NT2/D1 (cell line): ENCODE data around the gene URB2.
A peak's percentile ranks its signal among the peaks of the same experiment; 100 is the strongest.

Experiments used
- DNase-seq: peaks from one replicate; pipeline ENCODE4 v3.0.0-alpha.2; 2011; ENCODE audit warnings: low read depth, low spot score
- H3K27me3 ChIP-seq: 2 replicates; pipeline ENCODE4 v1.6.0; 2011; ENCODE audit warnings: mild to moderate bottlenecking; ENCODE audit not compliant: insufficient read length, insufficient read depth
- H3K36me3 ChIP-seq: 2 replicates; pipeline ENCODE4 v1.6.1; 2011; ENCODE audit warnings: mild to moderate bottlenecking, low read length, mixed read lengths; ENCODE audit not compliant: insufficient read depth, insufficient read length
- H3K4me1 ChIP-seq: 2 replicates; pipeline ENCODE4 v1.5.1; 2011; ENCODE audit not compliant: insufficient read depth, insufficient read length
- H3K4me3 ChIP-seq: 2 replicates; pipeline ENCODE4 v1.5.1; 2011; ENCODE audit warnings: low read depth; ENCODE audit not compliant: insufficient read length
- H3K9ac ChIP-seq: 2 replicates; pipeline ENCODE4 v1.6.0; 2011; ENCODE audit warnings: low read depth; ENCODE audit not compliant: insufficient read length
- H3K9me3 ChIP-seq: 2 replicates; pipeline ENCODE4 v1.5.1; 2011; ENCODE audit warnings: mild to moderate bottlenecking, low read length; ENCODE audit not compliant: insufficient read depth
- SUZ12 ChIP-seq: IDR thresholded peaks from 2 replicates; pipeline ENCODE4 v1.6.1; 2011; ENCODE audit not compliant: insufficient read length, insufficient read depth; ENCODE audit errors: extremely low read depth
- YY1 ChIP-seq: IDR thresholded peaks from 2 replicates; pipeline ENCODE4 v1.6.1; 2011; ENCODE audit not compliant: insufficient read length, insufficient read depth
- ZNF274 ChIP-seq: IDR thresholded peaks from 2 replicates; pipeline ENCODE4 v1.6.1; 2011; ENCODE audit warnings: mild to moderate bottlenecking, low read depth, low read length

The URB2 gene

DNA sequence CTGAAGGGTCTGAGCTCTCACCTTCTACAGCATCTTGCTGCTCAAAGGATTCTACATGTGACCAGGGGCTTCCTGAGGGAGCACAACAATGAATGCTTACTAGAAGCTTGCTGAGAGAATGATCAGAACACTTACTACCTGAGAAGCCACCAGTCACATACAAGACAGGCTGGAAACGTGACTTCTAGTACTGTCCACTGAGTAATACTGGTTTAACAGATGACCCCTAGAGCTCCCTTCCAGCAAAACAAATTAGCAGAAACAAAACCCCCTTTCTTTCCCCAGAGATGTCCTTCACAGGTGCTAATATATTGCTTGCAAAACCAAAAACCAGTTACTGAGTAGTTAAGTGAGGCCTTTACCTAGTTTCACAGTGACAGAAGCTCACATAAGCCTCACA is 2.2 kb upstream of the URB2 start:
- peaks cover 30% of the 10 kb centered on the region for H3K36me3 ChIP-seq

DNA sequence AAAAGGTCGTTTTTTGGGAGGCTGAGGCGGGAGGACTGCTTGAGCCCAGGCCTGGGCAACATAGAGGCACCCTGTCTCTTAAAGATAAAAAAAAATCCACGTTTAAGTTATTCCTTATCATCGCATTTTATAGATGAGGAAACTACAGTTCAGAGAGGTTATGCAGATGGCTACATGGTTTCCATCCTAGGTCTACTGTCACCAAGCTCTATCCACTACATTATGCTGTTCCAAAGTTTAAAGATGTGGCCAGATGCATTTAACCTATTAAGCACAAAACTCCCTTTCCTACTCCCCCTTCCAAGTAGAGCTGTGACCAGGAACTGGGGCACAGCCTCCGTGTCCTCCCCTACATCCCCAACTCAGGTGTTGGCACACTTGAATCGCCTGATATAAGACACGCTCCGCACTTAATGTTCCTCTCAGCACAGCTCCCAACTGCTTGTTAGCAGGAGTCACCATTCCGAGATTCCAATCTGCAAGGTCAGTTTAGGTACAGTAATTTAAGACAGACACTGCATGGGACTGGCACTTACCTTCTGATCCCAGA is 1.5 kb upstream of the URB2 start:
- DNase-seq, result no peak
- TF ChIP-seq ZNF274, result no peak
- Histone ChIP-seq H3K9ac (peak overlapping the region; percentile 85), H3K4me1 (no peaks in the 10 kb centered on the region), H3K27me3 (peaks cover 2% of the 10 kb centered on the region), H3K9me3 (no peaks in the 10 kb centered on the region), H3K36me3 (peaks cover 37% of the 10 kb centered on the region), H3K4me3 (peak overlapping the region; percentile 82)

More for the DNA sequence above, 2.2 kb upstream of the URB2 start:
- Histone ChIP-seq H3K4me1 (no peaks in the 10 kb centered on the region), H3K4me3 (no peak overlapping the region), H3K9ac (no peak overlapping the region), H3K9me3 (no peaks in the 10 kb centered on the region), H3K27me3 (peaks cover 2% of the 10 kb centered on the region)
- TF ChIP-seq ZNF274 (no peak), SUZ12 (no peak), YY1 (no peak)
- DNase-seq, result no peak

DNA sequence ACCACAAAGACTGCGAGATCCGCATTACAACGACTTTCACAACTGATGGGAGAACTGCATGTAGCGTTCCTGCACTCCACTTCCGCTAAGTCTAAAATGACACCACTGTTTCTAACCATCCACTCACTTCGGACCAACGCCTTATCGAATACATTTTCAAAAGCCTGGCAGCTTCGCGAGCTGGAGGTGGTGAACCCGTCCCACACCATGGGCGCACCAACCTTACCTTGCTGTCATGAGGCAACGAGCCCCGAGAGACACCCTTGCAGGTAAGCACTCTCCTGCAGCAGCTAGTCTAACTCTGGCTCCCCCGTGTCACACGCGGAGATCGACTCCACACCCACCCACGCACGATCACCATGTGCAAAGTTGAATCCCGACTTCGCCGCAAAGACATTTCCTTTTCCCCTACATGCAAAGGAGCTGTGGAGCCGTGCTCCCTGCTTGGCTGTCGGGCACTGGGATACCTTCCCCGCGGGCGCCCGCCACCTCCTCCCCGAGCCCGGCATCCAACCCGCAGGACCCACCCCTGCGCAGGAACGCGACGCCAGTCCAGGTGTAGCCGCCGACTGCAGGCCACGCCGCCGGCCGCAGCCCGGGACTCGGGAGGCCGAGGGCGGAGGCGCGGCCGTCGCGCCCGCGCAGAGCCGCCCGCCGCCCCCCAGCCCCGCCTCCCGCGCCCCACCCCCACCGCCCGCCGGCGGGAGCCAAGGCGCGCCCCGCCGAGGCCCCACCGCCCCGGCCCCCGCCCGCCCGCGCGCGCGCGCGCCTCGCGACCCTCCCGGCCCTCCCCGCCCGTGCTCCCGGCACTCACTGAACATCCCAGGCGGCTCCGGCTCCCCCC is 754 bp upstream of the URB2 start:
- peak overlapping the region; percentile 85 for H3K9ac ChIP-seq
- peak overlapping the region; percentile 92 for H3K4me3 ChIP-seq
- no peaks in the 10 kb centered on the region for H3K4me1 ChIP-seq
- DNase-seq, result peak; percentile 30
- peaks cover 43% of the 10 kb centered on the region for H3K36me3 ChIP-seq
- TF ChIP-seq YY1, result no peak
- TF ChIP-seq SUZ12, result no peak
- no peak for TF ChIP-seq ZNF274
- peaks cover 2% of the 10 kb centered on the region for H3K27me3 ChIP-seq
- no peaks in the 10 kb centered on the region for H3K9me3 ChIP-seq

DNA sequence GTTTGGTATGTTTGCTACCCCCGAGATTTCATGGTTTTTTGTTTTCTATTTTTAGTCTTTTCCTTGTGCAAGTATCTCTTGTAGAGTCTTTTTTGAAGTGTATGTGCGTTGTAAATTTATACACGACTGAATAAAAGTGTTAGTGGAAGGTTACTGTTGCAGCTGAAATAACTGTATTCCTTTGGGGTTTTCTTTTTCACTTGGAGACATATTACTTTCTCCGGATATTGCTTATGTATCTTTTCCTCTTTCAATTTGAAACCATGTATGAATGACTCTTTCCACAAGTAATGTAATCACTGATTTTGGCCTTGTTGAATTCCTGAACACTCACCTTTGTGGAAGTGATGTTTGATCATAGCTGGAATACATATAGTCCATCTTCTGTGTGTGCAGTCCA is 956 bp downstream of the URB2 start:
- H3K4me3 ChIP-seq, result peak overlapping the region; percentile 92
- TF ChIP-seq YY1 (no peak), SUZ12 (no peak), ZNF274 (no peak)
- H3K36me3 ChIP-seq, result peaks cover 57% of the 10 kb centered on the region
- H3K9ac ChIP-seq, result peak overlapping the region; percentile 97
- H3K4me1 ChIP-seq, result no peaks in the 10 kb centered on the region
- no peak for DNase-seq
- H3K27me3 ChIP-seq, result peaks cover 2% of the 10 kb centered on the region
- H3K9me3 ChIP-seq, result no peaks in the 10 kb centered on the region

DNA sequence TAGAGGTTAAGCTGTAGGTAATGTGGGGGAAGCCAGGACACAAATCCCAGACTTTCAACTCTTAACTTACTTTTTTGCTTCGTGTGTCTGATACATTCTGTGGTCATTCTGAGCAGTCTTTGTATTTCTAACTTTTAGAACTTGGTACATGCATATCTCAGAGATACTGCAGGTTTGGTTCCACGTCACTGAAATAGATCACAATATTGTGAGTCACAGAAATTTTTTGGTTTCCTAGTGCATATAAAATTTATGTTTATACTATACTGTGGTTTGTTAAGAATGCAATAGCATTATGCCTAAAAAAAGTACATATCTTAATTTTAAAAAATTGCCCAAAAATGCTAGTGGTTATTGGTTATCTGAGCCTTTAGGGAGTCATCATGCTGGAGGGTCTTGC is 3.2 kb downstream of the URB2 start:
- peaks cover 2% of the 10 kb centered on the region for H3K27me3 ChIP-seq
- DNase-seq, result no peak
- H3K4me1 ChIP-seq, result no peaks in the 10 kb centered on the region
- no peak for TF ChIP-seq ZNF274
- no peak for TF ChIP-seq YY1
- TF ChIP-seq SUZ12, result no peak
- no peaks in the 10 kb centered on the region for H3K9me3 ChIP-seq
- peaks cover 62% of the 10 kb centered on the region for H3K36me3 ChIP-seq
- H3K4me3 ChIP-seq, result no peak overlapping the region
- H3K9ac ChIP-seq, result no peak overlapping the region

DNA sequence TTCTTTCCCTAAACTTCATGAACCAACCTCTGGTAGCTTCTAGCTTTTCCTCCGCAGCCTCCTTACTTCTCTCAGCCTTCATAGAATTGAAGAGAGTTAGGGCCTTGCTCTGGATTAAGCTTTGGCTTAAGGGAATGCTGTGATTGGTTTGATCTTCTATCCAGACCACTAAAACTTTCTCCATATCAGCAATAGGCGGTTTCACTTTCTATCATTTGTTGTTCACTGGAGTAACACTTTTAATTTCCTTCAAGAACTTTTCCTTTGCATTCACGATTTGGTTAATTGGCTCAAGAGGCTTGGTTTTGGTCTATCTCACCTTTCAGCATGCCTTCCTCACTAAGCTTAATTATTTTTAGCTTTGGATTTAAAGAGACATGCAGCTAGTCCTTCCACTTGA is 5.1 kb downstream of the URB2 start:
- Histone ChIP-seq H3K9ac (no peak overlapping the region), H3K27me3 (no peaks in the 10 kb centered on the region), H3K4me3 (no peak overlapping the region), H3K36me3 (peaks cover 77% of the 10 kb centered on the region), H3K4me1 (no peaks in the 10 kb centered on the region), H3K9me3 (no peaks in the 10 kb centered on the region)
- TF ChIP-seq SUZ12 (no peak), ZNF274 (no peak), YY1 (no peak)
- no peak for DNase-seq

DNA sequence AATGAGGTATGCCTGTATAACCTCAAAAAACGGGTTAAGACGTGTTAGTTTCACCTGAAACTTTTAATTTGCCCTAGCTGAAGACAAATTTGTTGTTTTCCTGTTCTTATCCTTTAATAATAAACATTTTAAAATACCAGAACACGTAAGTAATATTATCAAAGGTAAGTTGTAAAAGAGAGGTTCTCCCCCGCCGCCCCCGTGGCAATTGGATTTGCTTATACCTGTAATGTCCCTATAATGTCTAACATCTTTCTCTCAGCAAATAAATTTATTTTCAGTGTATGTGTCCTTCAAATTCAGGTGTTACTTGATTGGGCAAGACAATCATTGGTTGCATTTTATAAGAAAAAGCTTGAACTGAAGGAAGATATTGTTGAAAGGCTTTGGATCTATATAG is 5.9 kb downstream of the URB2 start:
- Histone ChIP-seq H3K36me3 (peaks cover 85% of the 10 kb centered on the region), H3K4me1 (no peaks in the 10 kb centered on the region), H3K4me3 (no peak overlapping the region), H3K27me3 (no peaks in the 10 kb centered on the region), H3K9ac (no peak overlapping the region), H3K9me3 (no peaks in the 10 kb centered on the region)
- DNase-seq, result no peak
- TF ChIP-seq SUZ12 (no peak), ZNF274 (no peak), YY1 (no peak)
